NCI-H446 treated with DMSO at 0.1 percent for 48 hours (cell line): Measurements from ENCODE around the gene PTPN20.

Experiments used
- DNase-seq: peaks from one replicate; lab custom pipeline; 2025; lab: John Stamatoyannopoulos, UW

Gene PTPN20

GRCh38 chr10:47048526-47048905, 137.3 kb downstream of the PTPN20 start:
- DNase-seq: no peak

- no peak for DNase-seq
Observed at GRCh38 chr10:47049056-47049851, 138.0 kb downstream of the PTPN20 start.

- no peak for DNase-seq
Observed at GRCh38 chr10:47049906-47050305, 138.7 kb downstream of the PTPN20 start.

- no peak for DNase-seq
Observed at GRCh38 chr10:47050618-47051455, 139.6 kb downstream of the PTPN20 start.

- no peak for DNase-seq
Observed at GRCh38 chr10:47051741-47052238, 140.6 kb downstream of the PTPN20 start.
